Coronary artery (tissue), 2 donors: ENCODE results near the gene ANTXR1.
A peak's percentile ranks its signal among the peaks of the same experiment; 100 is the strongest.

ENCODE experiments used
- DNase-seq: peaks from one replicate; pipeline ENCODE4 v3.0.0-alpha.2; 2017; ENCODE audit warnings: low spot score
- H3K27ac ChIP-seq, 2 donors: fragments of 200-600 bp; sonication (generic); one replicate each; pipeline ENCODE4 v1.5.1; 2016 to 2019
- H3K4me3 ChIP-seq: fragments of 200-600 bp; sonication (generic); 2 replicates; pipeline ENCODE4 v1.5.1; 2016; ENCODE audit warnings: mild to moderate bottlenecking, moderate library complexity
- CTCF ChIP-seq: fragments of 200-600 bp; sonication (generic); IDR thresholded peaks from one replicate; pipeline ENCODE4 v1.5.1; 2019; ENCODE audit warnings: antibody characterized with exemption

The ANTXR1 gene

GRCh38 chr2:69143748-69144360, 130.9 kb downstream of the ANTXR1 start:
- no peak for TF ChIP-seq CTCF
- Histone ChIP-seq H3K4me3 (no peak overlapping the region), H3K27ac (peak overlapping the region; percentile 58 to 74)
- DNase-seq, result no peak

DNA sequence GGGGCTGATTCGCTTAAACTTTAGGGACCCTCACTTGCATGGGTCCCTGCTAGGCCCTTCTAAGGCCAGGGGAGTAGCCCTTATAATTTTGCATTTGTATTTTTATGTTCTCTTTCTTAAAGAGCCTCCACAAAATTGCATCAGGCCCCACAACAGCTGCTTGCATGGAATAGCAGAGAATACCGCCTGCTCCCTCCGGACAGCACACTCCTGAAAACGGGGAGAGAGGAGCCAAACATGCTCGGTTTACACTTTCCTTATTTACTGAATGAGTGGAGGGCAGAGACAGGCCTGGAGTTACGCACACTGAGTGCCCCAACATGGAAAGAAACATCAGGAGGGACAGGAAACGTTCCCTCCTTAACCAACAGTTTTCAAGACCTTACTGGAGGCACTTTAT, 132.2 kb downstream of the ANTXR1 start:
- no peak for TF ChIP-seq CTCF
- H3K4me3 ChIP-seq, result no peak overlapping the region
- peak overlapping the region in 1 of 2 donors; percentile 74 for H3K27ac ChIP-seq
- no peak for DNase-seq

DNA sequence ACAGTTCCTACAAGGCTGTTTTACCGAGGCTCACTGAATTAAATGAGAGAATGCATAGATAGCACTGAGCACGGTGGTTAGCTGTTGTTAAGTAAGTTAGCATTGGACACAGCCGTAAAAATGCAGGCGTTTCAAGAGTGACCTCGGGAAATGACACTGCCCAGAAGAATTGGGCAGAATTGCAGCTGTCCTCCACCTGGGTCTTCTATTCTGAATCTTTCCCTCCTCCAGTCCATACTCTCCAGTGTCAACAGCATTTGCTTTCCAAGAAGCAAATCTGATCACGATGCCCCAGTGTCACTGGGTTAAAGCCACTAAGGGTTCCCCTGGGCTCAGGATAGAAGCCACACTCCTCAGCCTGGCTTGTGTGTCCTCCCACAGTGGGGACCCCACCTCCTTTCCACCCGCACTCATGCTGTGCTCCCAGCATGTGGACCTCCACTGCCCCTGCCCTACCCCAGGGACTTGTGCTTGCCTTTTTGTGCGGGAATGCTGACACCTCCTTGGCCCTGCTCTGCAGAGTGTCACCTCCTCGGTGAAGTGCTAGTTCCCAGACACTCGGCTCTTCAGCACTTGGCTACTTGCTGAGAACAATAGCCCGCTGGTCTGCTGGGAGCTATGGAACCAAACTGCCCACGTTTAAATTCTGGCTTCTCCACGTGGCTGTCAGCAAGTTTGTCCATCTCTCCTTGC, 135.0 kb downstream of the ANTXR1 start:
- no peak for TF ChIP-seq CTCF
- Histone ChIP-seq H3K4me3 (no peak overlapping the region), H3K27ac (peak overlapping the region; percentile 19 to 93)
- DNase-seq, result no peak

DNA sequence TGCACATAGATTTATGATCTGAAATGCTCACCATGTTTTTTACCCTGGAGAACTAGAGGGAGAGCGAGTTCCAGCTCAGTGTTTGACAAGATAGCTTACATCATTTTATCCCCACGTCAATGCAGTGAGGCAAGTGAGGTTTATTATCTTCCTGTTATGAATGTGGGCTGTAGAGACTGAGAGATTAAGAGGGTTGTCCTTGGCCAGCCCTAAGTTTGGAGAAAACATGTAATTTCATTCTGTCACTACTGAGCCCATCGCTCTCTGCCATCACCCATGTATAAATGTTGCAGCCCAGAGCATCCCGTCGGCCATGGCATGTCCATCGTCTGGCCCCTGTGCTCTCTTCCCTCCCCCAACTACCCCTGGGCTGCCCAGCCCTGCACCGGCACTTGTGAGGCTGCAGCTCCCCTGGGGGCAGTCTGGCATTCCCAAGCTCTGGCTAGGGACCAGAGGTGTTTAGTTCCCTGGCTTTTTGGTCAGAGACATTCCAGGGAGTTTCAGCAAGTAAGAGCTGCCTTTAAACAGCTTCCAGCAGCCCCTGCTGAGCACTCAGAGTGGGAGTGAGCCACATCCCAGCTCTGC, 136.7 kb downstream of the ANTXR1 start:
- no peak for TF ChIP-seq CTCF
- Histone ChIP-seq H3K27ac (peak overlapping the region; percentile 84 to 93), H3K4me3 (peak overlapping the region; percentile 49)
- peak; percentile 89 for DNase-seq

GRCh38 chr2:69151931-69152330, 139.0 kb downstream of the ANTXR1 start:
- H3K27ac ChIP-seq, result peak overlapping the region; percentile 83 to 88
- no peak for TF ChIP-seq CTCF
- no peak overlapping the region for H3K4me3 ChIP-seq
- DNase-seq, result no peak

DNA sequence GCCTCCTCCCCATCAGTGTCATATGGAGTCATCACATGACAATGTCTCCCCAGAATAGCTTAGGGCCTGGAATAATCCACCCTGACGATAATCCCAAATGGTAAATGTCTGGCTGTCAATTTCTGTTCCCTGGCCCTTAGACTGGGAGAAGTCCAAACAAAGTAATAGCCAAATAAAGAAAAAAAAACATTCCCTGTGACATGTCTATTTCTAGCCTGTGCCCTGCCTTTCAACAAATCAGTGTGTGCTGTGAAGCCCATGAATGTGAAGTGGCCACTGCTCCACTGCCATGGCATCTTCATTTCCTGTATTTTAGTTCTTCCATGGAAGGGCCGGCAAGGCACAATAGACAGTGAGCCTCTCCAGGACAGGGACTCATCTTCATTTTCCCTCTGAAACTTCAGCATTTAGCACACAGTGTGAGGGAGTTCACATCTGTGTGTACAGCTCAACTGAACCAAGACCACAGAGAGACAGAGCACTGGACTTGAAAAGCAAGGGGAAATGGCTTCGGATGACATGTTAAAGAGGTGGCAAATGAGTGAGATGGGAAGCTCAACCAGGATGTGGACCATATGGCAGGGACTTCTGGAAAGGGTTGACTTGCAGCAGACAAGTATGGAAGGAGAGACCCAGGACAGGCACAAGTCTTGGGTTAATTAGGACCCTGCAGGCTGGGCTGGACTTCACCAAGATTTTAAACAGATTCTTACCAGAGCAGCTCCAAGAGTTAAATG, 140.0 kb downstream of the ANTXR1 start:
- no peak for DNase-seq
- TF ChIP-seq CTCF, result no peak
- H3K27ac ChIP-seq, result peak overlapping the region; percentile 83 to 88
- H3K4me3 ChIP-seq, result no peak overlapping the region
